Measurements from ENCODE around the gene TMEM204. TPM values are rescaled to one million over a fixed set of nuclear protein-coding genes. Genes with fewer than 3 reads are reported as not detected.
"Not testable (repeated sequence)": the region's sequence is repeated elsewhere in the genome, so short reads cannot be mapped to it uniquely, and the experiment has no call there.

Gene TMEM204
- total RNA-seq, 5 donors from 2014 or later (not counting 1 experiment from before 2014, with no cell fraction given), result 33.1 to 158 (median 115) TPM

DNA sequence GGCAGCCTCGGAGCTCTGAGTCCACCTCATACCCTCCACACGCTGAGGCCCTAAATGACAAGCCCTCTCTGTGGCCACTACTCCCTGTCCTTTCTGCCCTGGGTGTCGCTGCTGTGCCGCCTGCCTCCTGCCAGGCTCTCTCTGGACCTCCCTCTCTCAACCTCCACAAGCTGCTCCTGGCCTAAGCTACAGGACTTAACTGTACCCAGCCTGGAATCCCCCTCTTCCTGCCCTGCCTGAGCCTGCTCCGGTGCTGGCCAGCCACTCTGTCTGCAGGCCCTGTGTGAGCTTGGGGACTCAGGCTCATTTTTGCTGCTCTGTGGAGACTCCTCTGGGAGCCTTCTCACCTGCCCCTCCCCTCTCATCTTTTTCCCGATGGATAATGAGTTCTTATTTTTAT lies 56.9 kb downstream of the TMEM204 start:
- no peaks in the 10 kb centered on the region for H3K9me3 Mint-ChIP-seq
- H3K36me3 Mint-ChIP-seq, result no peaks in the 10 kb centered on the region
- 84% methylated on average over 3 of the region's 6 CpGs for WGBS (ENCODE audit: insufficient coverage)
- DNase-seq, result no peak
- Histone ChIP-seq H3K27me3 (replicated peaks in 1 of 2; ENCODE audit: control insufficient read depth in 2 of 2, extremely low read depth in 1 of 2, insufficient read depth in 2 of 2, low read length in 1 of 2) (no peaks in the 10 kb centered on the region), H3K9me3 (no peaks in the 10 kb centered on the region), H3K4me3 (ENCODE audit: control insufficient read depth in 1 of 2, extremely low read depth in 1 of 2, low read length in 1 of 2) (no peak overlapping the region), H3K4me1 (ENCODE audit: control insufficient read depth in 1 of 2, extremely low read depth in 1 of 2, insufficient read depth in 2 of 2, low read length in 2 of 2) (no peaks in the 10 kb centered on the region), H3K27ac (ENCODE audit: low read length) (no peak overlapping the region), H3K36me3 (ENCODE audit: control insufficient read depth in 2 of 2, extremely low read depth in 1 of 2, insufficient read depth in 1 of 2, low read length in 1 of 2) (peaks cover 0 to 4% of the 10 kb centered on the region in 2 donors)
- no peaks in the 10 kb centered on the region for H3K4me1 Mint-ChIP-seq
- no peak for ATAC-seq (replicated peaks in 1 of 4)
- ChIA-PET POLR2A (no interaction called here), CTCF (interaction anchor here in 1 of 2 donors (0.5 kb wide), 1 partner anchor 304 kb away, joined by 3 read pairs; no protein-coding TSS in a partner anchor)
- no peaks in the 10 kb centered on the region for H3K27me3 Mint-ChIP-seq
- H3K27ac Mint-ChIP-seq, result no peak overlapping the region
- no peak overlapping the region for H3K4me3 Mint-ChIP-seq

DNA sequence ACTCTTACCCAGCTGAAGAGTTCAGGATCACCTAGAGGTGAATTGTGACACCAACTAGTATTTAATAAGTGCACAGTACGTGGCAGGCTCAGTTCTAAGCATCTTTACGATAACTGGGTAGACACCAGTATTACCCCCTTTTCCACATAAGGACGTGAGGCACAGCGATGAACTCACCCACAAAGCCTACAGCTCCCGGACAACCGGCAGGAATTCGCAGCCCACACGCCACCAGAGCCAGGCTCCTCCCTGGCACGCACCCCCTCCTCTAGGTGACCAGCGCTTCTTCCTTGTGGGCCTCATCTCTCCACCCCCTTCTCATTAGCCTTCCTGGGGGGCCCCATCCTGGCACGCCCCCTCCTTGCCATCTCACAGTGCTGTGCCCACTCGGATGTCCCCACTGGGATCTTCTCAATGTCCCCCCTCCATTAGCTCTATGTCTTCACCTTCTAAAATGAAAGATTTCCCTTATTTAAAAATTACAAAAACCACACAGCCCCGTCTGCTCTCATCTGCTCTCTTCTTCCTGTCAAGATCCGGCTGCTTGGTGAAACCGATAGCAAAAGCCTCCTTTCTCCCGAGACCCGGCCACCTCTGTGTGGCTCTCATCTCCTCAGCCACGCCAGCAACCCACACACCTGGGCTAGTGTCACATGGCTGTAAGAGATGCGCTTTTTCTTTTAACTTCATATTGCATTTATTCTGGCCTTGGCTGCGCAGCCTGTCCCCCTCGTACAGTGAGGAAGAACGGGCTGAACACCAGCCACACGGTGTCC lies 57.7 kb downstream of the TMEM204 start:
- Histone ChIP-seq H3K27me3 (replicated peaks in 1 of 2; ENCODE audit: control insufficient read depth in 2 of 2, extremely low read depth in 1 of 2, insufficient read depth in 2 of 2, low read length in 1 of 2) (no peaks in the 10 kb centered on the region), H3K9me3 (no peaks in the 10 kb centered on the region), H3K4me1 (ENCODE audit: control insufficient read depth in 1 of 2, extremely low read depth in 1 of 2, insufficient read depth in 2 of 2, low read length in 2 of 2) (no peaks in the 10 kb centered on the region), H3K36me3 (ENCODE audit: control insufficient read depth in 2 of 2, extremely low read depth in 1 of 2, insufficient read depth in 1 of 2, low read length in 1 of 2) (peaks cover 0 to 4% of the 10 kb centered on the region in 2 donors), H3K27ac (ENCODE audit: low read length) (no peak overlapping the region), H3K4me3 (ENCODE audit: control insufficient read depth in 1 of 2, extremely low read depth in 1 of 2, low read length in 1 of 2) (no peak overlapping the region)
- Mint-ChIP-seq H3K27me3 (no peaks in the 10 kb centered on the region), H3K27ac (no peak overlapping the region), H3K9me3 (no peaks in the 10 kb centered on the region), H3K36me3 (no peaks in the 10 kb centered on the region), H3K4me1 (no peaks in the 10 kb centered on the region), H3K4me3 (no peak overlapping the region)
- no peak for DNase-seq
- WGBS (ENCODE audit: insufficient coverage), result 83% methylated on average over 22 of the region's 23 CpGs
- ChIA-PET CTCF (no interaction called here), POLR2A (no interaction called here)
- no peak for ATAC-seq (replicated peaks in 1 of 4)

DNA sequence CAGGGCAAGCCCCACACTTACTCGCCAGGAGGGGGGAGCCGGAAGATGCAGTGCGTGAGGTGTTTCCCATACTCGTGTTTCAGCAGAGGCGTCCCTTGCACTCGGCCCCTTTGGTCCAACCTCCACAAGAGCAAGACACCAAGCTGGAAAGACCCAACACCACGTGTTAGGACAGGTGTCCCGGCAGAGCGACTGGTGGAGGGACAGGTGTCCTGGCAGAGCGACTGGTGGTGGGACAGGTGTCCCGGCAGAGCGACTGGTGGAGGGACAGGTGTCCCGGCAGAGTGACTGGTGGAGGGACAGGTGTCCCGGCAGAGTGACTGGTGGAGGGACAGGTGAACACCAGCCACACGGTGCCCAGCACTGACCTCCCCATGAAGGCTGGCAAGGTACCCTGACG lies 59.0 kb downstream of the TMEM204 start:
- Histone ChIP-seq H3K36me3 (ENCODE audit: control insufficient read depth in 2 of 2, extremely low read depth in 1 of 2, insufficient read depth in 1 of 2, low read length in 1 of 2) (peaks cover 0 to 4% of the 10 kb centered on the region in 2 donors), H3K4me3 (ENCODE audit: control insufficient read depth in 1 of 2, extremely low read depth in 1 of 2, low read length in 1 of 2) (no peak overlapping the region), H3K27me3 (replicated peaks in 1 of 2; ENCODE audit: control insufficient read depth in 2 of 2, extremely low read depth in 1 of 2, insufficient read depth in 2 of 2, low read length in 1 of 2) (no peaks in the 10 kb centered on the region), H3K4me1 (ENCODE audit: control insufficient read depth in 1 of 2, extremely low read depth in 1 of 2, insufficient read depth in 2 of 2, low read length in 2 of 2) (no peaks in the 10 kb centered on the region), H3K9me3 (no peaks in the 10 kb centered on the region), H3K27ac (ENCODE audit: low read length) (no peak overlapping the region)
- ATAC-seq (replicated peaks in 1 of 4) (no peak), DNase-seq (no peak)
- no peaks in the 10 kb centered on the region for H3K9me3 Mint-ChIP-seq
- no peaks in the 10 kb centered on the region for H3K36me3 Mint-ChIP-seq
- ChIA-PET CTCF (no interaction called here), POLR2A (no interaction called here)
- 89% methylated on average over 13 of the region's 16 CpGs for WGBS (ENCODE audit: insufficient coverage)
- H3K4me3 Mint-ChIP-seq, result no peak overlapping the region
- no peaks in the 10 kb centered on the region for H3K4me1 Mint-ChIP-seq
- no peaks in the 10 kb centered on the region for H3K27me3 Mint-ChIP-seq
- H3K27ac Mint-ChIP-seq, result no peak overlapping the region

DNA sequence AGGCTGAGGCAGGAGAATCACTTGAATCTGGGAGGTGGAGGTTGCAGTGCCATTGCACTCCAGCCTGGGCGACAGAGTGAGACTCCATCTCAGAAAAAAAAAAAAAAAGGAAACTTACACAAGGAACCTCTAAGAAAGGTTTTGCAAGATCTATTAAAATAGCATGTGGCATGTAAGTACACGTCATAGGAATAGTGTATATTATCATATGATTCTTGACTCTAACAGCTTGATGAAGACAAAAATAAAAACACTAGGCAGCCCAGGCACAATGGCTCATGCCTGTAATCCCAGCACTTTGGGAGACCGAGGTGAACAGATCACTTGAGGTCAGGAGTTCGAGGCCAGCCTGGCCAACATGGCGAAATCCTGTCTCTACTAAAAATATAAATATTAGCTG lies 62.0 kb downstream of the TMEM204 start:
- H3K36me3 Mint-ChIP-seq; H3K4me1 ChIP-seq (ENCODE audit: control insufficient read depth in 1 of 2, extremely low read depth in 1 of 2, insufficient read depth in 2 of 2, low read length in 2 of 2); H3K9me3 Mint-ChIP-seq; H3K27me3 ChIP-seq (replicated peaks in 1 of 2; ENCODE audit: control insufficient read depth in 2 of 2, extremely low read depth in 1 of 2, insufficient read depth in 2 of 2, low read length in 1 of 2); CTCF ChIA-PET; H3K27ac ChIP-seq (ENCODE audit: low read length); H3K27me3 Mint-ChIP-seq; H3K27ac Mint-ChIP-seq; ATAC-seq (replicated peaks in 1 of 4); DNase-seq; H3K9me3 ChIP-seq; H3K4me3 ChIP-seq (ENCODE audit: control insufficient read depth in 1 of 2, extremely low read depth in 1 of 2, low read length in 1 of 2); H3K4me1 Mint-ChIP-seq; POLR2A ChIA-PET; H3K36me3 ChIP-seq (ENCODE audit: control insufficient read depth in 2 of 2, extremely low read depth in 1 of 2, insufficient read depth in 1 of 2, low read length in 1 of 2); H3K4me3 Mint-ChIP-seq: not testable (repeated sequence)
- no CpG with 5 or more reads among the region's 5 CpGs for WGBS (ENCODE audit: insufficient coverage)

DNA sequence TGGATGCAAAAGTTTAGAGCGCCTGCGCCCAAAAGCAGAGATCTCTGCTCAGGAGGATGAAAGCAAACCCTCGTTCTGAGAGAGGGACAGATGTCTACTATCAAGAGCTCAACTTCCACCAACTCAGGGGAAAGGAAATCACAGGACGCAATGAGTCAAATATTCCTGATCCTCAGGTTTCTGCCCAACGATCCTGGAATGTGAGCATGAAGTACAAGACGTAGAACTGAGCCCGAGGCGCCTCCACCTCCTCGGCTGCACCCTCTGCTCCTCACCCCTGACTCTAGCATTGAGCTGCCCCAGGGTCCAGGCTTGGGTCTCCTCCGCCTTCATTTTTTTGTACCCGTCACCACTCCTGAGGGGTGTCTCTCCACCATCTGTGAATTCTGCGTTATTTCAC lies 63.0 kb downstream of the TMEM204 start:
- ATAC-seq (replicated peaks in 1 of 4) (no peak), DNase-seq (no peak)
- Histone ChIP-seq H3K27me3 (replicated peaks in 1 of 2; ENCODE audit: control insufficient read depth in 2 of 2, extremely low read depth in 1 of 2, insufficient read depth in 2 of 2, low read length in 1 of 2) (no peaks in the 10 kb centered on the region), H3K4me1 (ENCODE audit: control insufficient read depth in 1 of 2, extremely low read depth in 1 of 2, insufficient read depth in 2 of 2, low read length in 2 of 2) (no peaks in the 10 kb centered on the region), H3K36me3 (ENCODE audit: control insufficient read depth in 2 of 2, extremely low read depth in 1 of 2, insufficient read depth in 1 of 2, low read length in 1 of 2) (no peaks in the 10 kb centered on the region), H3K4me3 (ENCODE audit: control insufficient read depth in 1 of 2, extremely low read depth in 1 of 2, low read length in 1 of 2) (no peak overlapping the region), H3K9me3 (no peaks in the 10 kb centered on the region), H3K27ac (ENCODE audit: low read length) (no peak overlapping the region)
- Mint-ChIP-seq H3K36me3 (peaks cover 5% of the 10 kb centered on the region), H3K9me3 (no peaks in the 10 kb centered on the region), H3K4me3 (no peak overlapping the region), H3K4me1 (no peaks in the 10 kb centered on the region), H3K27me3 (no peaks in the 10 kb centered on the region), H3K27ac (no peak overlapping the region)
- ChIA-PET POLR2A (no interaction called here), CTCF (no interaction called here)
- WGBS (ENCODE audit: insufficient coverage), result 98% methylated on average over 6 of the region's 12 CpGs

DNA sequence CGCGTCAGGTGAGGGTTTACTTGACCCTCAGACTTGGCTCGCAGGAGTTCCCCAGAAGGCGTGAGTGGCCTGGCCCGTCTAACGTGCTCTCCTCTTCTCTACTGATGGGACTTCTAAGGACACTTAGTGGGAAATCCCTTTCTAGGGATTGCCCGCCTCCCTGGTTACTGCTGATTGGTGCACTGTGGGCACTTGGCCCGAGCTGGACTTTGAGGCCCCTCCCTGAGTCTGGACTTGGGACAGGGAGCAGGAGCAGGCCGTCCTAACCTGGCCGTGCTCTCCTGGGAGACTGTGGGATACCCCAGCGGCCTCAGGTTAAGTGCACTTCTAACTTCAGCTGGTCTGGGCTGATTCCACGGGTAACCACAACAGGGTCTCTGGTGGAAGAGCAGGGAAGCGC lies 63.7 kb downstream of the TMEM204 start:
- H3K27ac Mint-ChIP-seq, result no peak overlapping the region
- no peaks in the 10 kb centered on the region for H3K27me3 Mint-ChIP-seq
- CTCF ChIA-PET, result no interaction called here
- 90% methylated on average over 11 of the region's 13 CpGs for WGBS (ENCODE audit: insufficient coverage)
- Histone ChIP-seq H3K4me3 (ENCODE audit: control insufficient read depth in 1 of 2, extremely low read depth in 1 of 2, low read length in 1 of 2) (no peak overlapping the region), H3K27me3 (replicated peaks in 1 of 2; ENCODE audit: control insufficient read depth in 2 of 2, extremely low read depth in 1 of 2, insufficient read depth in 2 of 2, low read length in 1 of 2) (no peaks in the 10 kb centered on the region), H3K27ac (ENCODE audit: low read length) (no peak overlapping the region), H3K9me3 (no peaks in the 10 kb centered on the region), H3K36me3 (ENCODE audit: control insufficient read depth in 2 of 2, extremely low read depth in 1 of 2, insufficient read depth in 1 of 2, low read length in 1 of 2) (no peaks in the 10 kb centered on the region), H3K4me1 (ENCODE audit: control insufficient read depth in 1 of 2, extremely low read depth in 1 of 2, insufficient read depth in 2 of 2, low read length in 2 of 2) (no peaks in the 10 kb centered on the region)
- no peaks in the 10 kb centered on the region for H3K4me1 Mint-ChIP-seq
- H3K9me3 Mint-ChIP-seq, result no peaks in the 10 kb centered on the region
- ATAC-seq (replicated peaks in 1 of 4) (no peak), DNase-seq (no peak)
- no peak overlapping the region for H3K4me3 Mint-ChIP-seq
- POLR2A ChIA-PET, result no interaction called here
- H3K36me3 Mint-ChIP-seq, result peaks cover 5% of the 10 kb centered on the region

DNA sequence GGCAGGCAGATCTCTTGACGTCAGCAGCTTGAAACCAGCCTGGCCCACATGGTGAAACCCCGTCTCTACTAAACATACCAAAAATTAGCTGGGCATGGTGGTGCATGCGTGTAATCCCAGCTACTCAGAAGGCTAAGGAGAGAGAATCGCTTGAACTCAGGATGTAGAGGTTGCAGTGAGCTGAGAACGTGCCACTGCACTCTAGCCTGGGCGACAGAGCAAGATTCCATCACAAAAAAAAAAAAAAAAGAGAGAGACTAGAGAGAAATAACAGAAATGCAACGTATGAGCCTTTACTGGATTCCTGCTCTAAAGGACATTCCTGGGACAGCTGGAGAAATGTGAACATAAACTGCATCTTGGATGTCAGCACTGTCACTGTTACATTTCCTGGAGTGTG lies 67.6 kb downstream of the TMEM204 start:
- Histone ChIP-seq H3K4me1 (ENCODE audit: control insufficient read depth in 1 of 2, extremely low read depth in 1 of 2, insufficient read depth in 2 of 2, low read length in 2 of 2) (no peaks in the 10 kb centered on the region), H3K27me3 (replicated peaks in 1 of 2; ENCODE audit: control insufficient read depth in 2 of 2, extremely low read depth in 1 of 2, insufficient read depth in 2 of 2, low read length in 1 of 2) (no peaks in the 10 kb centered on the region), H3K4me3 (ENCODE audit: control insufficient read depth in 1 of 2, extremely low read depth in 1 of 2, low read length in 1 of 2) (no peak overlapping the region), H3K27ac (ENCODE audit: low read length) (no peak overlapping the region), H3K9me3 (no peaks in the 10 kb centered on the region), H3K36me3 (ENCODE audit: control insufficient read depth in 2 of 2, extremely low read depth in 1 of 2, insufficient read depth in 1 of 2, low read length in 1 of 2) (no peaks in the 10 kb centered on the region)
- ChIA-PET CTCF (interaction anchor here in 1 of 2 donors (0.6 kb wide), 1 partner anchor 40 kb away, joined by 4 read pairs; no protein-coding TSS in a partner anchor), POLR2A (no interaction called here)
- H3K4me3 Mint-ChIP-seq, result no peak overlapping the region
- no peaks in the 10 kb centered on the region for H3K27me3 Mint-ChIP-seq
- no peak for DNase-seq
- 100% methylated on average over 3 of the region's 7 CpGs for WGBS (ENCODE audit: insufficient coverage)
- no peak overlapping the region for H3K27ac Mint-ChIP-seq
- no peaks in the 10 kb centered on the region for H3K4me1 Mint-ChIP-seq
- no peaks in the 10 kb centered on the region for H3K9me3 Mint-ChIP-seq
- no peak for ATAC-seq (replicated peaks in 1 of 4)
- peaks cover 5% of the 10 kb centered on the region for H3K36me3 Mint-ChIP-seq

Measured in T-cell (primary cell).